GM21423 (cell line): ENCODE results near the gene MFSD1.
"Not testable (repeated sequence)": the region's sequence is repeated elsewhere in the genome, so short reads cannot be mapped to it uniquely, and the experiment has no call there.

Experiments used
- ATAC-seq: cut with Tn5 transposase; IDR thresholded peaks from one replicate; pipeline ENCODE4 v1.9.1; 2021; ENCODE audit warnings: mild to moderate bottlenecking, moderate library complexity; ENCODE audit not compliant: unreplicated experiment

MFSD1 gene

DNA sequence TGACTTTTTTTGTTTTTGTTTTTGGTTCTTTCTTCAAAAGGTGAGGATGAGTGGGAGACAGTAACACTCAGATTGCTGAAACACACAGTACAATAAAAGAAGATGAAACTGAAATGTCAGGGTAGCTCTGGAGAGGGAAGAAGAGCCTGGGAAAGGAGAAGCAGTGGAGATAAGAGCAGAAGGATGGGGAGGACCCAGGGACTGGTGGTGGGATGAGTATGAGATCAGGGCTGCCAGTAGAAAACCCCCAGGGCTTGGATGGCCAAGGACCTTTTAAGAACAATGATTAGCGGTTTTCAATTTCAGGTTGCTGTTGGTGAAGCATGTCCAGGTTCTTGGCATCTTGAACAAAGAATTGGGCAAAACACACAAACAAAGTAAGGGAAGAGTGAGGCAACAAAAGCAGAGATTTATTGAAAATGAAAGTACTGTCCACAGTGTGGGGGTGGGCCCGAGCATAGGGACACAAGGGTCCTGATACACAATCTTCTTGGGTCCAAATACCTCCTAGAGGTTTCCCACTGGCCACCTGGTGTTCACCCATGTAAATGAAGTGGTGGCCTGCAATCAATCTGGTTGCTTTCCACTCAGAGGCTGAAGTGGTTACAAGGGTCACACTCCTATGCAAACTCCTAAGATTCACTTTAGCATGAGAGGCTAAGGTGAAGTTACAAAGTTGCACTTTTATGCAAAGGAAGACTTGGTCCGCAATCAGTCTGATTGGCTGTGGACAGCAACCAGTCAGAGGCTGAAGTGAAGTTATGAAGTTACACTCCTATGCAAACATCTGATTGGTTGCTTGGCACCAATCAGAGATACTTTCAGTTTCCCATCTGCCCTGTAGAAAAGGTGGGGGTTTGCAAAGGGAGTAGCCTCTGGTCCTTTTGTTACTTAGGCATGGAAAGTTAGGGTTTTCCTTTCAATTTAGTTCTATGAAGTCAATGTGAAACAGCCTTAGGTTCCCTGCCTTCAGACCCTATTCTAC is 26.1 kb upstream of the MFSD1 start:
- peak; percentile 64 for ATAC-seq

GRCh38 chr3:158776531-158776930 is 25.3 kb upstream of the MFSD1 start:
- no peak for ATAC-seq

GRCh38 chr3:158777161-158777873 is 24.5 kb upstream of the MFSD1 start:
- ATAC-seq: no peak

DNA sequence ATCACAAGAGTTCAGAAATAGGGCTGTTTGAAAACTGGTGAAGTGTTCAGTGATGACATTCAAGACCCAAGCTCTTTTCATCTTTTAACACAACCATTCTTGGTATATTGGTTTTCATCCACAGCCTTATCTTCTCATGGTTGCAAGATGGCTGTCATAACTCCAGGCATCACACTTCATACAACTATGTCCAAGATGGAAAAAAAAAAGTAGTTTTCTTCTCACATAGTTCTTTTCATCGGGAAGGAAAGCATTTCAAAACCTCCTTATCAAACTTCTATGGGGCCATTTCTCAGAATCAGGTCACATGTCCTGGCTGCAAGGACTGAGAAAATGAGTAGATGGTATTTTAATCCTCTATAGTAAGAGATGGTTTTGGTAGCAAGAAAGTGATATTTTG is 21.1 kb upstream of the MFSD1 start:
- no peak for ATAC-seq

- ATAC-seq: no peak
These were observed 20.7 kb upstream of the MFSD1 start for GRCh38 chr3:158781191-158781590.

GRCh38 chr3:158781849-158782248 is 20.0 kb upstream of the MFSD1 start:
- no peak for ATAC-seq

GRCh38 chr3:158782283-158782989 is 19.4 kb upstream of the MFSD1 start:
- no peak for ATAC-seq

- no peak for ATAC-seq
These were observed 18.8 kb upstream of the MFSD1 start for GRCh38 chr3:158783051-158783450.

DNA sequence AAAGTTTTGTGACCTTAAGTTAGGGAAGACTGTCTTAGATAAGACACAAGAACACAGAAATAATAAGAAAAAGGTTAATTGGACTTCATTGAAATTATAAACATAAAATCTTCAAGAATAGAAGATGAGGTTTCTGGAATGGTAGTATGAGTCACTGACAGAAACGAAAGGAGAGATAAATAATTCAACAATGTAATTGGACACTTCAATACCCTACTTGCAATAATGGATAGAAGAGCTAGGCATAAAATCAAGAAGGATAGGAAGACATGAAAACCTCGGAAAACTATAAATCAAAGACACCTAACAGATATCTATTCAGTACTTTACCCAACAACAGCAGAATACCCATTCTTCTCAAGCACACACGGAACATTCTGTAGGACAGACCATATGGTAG is 15.9 kb upstream of the MFSD1 start:
- no peak for ATAC-seq

DNA sequence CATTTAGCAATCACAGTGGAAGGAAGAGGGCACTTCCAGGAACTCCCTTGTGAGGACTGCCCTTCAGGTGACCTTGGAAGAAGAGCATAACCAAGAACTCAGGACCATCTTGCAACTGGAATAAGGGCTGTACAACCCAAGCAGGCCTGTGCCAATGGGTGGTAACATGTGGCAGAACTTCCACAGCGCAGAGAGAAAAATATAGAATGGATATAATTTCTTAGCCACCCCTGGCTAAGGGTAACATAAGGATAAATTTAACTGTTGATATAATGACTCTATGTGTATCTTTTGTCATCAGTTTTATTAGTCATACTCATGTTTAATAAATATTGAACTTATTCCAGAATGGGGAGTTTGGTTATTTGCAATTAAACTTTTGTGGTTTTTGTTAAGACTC is 13.4 kb upstream of the MFSD1 start:
- no peak for ATAC-seq

GRCh38 chr3:158789592-158789991 is 12.3 kb upstream of the MFSD1 start:
- ATAC-seq: no peak

GRCh38 chr3:158790901-158791589 is 10.8 kb upstream of the MFSD1 start:
- peak; percentile 64 for ATAC-seq

DNA sequence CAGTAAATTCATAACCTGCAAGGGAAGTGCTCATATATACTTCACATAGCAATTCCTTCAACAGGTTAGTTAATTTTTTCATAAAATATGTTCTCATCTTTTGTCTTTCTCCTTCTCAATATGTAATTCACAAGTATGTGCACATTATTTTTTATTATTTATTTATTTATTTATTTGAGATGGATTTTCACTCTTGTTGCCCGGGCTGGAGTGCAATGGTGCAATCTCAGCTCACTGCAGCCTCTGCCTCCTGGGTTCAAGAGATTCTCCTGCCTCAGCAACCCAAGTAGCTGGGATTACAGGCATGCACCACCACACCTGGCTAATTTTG is 10.3 kb upstream of the MFSD1 start:
- not testable (repeated sequence) for ATAC-seq

- no peak for ATAC-seq
These were observed 9.1 kb upstream of the MFSD1 start for GRCh38 chr3:158792709-158793108.

DNA sequence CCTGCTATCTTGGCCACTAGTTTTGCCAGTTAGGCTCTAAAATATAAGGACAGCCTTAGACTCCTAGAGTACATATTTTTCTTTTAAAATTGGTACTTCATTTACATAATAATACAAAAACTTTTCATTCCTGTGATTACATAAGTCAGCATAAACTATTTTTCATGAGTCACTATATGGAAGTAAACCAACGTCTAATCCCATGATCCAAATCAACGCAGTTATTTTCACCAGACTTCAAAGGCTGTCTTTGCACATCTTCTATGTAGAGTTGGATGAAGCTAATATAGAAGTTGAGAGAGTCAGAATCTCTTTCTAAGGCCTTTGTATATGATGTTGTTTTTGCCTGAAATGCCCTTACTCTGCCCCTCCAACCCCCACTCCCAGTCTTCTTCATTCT is 7.6 kb upstream of the MFSD1 start:
- ATAC-seq: no peak

- peak; percentile 68 for ATAC-seq
These were observed 6.8 kb upstream of the MFSD1 start for GRCh38 chr3:158794936-158795518.

DNA sequence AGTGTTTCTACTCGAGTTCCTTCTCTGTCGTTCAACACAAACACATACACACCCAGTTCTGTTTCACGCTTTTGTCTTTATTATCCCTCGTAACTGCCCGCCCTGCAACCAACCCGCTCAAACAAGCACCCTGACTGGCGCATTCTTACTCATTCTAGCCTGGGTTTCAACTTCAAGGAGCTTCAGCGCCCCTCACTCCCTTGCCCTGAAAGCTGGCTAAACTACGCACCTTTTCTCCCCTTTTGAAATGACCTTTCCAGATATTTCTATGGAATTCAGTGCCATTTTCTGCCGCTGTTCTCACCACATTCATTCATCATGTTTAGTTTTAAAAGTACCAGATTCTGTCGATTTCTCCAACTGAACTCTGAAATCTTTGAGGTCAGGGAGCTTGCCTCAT is 653 bp upstream of the MFSD1 start:
- no peak for ATAC-seq

GRCh38 chr3:158802409-158803268 is 785 bp downstream of the MFSD1 start:
- peak; percentile 27 for ATAC-seq

DNA sequence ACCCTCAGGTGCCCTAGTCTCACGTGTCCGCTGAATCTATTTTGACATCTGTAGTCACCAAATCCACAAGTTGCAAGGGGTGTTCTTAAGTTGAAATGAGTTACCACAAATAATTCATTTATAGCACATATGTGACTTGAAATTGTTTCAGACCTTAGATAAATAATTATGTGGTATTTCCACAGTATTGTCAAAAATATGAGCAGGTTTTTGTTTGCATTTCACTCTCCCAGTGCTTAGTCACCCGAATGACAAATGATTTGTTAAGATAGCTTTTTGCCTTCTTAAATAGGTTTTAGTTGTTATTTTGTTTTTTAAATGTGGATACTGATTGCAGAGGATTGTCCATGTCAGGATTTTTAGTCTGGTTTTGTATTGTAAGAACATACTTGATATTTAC is 2.6 kb downstream of the MFSD1 start:
- no peak for ATAC-seq

- no peak for ATAC-seq
These were observed 6.8 kb downstream of the MFSD1 start for GRCh38 chr3:158808697-158809096.
